AG08396 (cell line): Measurements from ENCODE around the gene ARHGAP24.

Experiments used
- DNase-seq: peaks from one replicate; pipeline ENCODE4 v3.0.0; 2012; ENCODE audit warnings: low spot score, mixed read lengths

Gene ARHGAP24

GRCh38 chr4:85778632-85779131 lies 303.7 kb downstream of the ARHGAP24 start:
- DNase-seq: no peak

- DNase-seq: peak; percentile 18
Measured at GRCh38 chr4:85779165-85779564, 304.2 kb downstream of the ARHGAP24 start.

GRCh38 chr4:85780664-85781063 lies 305.7 kb downstream of the ARHGAP24 start:
- DNase-seq: no peak

- no peak for DNase-seq
Measured at GRCh38 chr4:85783483-85783882, 308.5 kb downstream of the ARHGAP24 start.

- DNase-seq: no peak
Measured at GRCh38 chr4:85783900-85784299, 308.9 kb downstream of the ARHGAP24 start.

- DNase-seq: no peak
Measured at GRCh38 chr4:85784348-85784747, 309.4 kb downstream of the ARHGAP24 start.

- DNase-seq: no peak
Measured at GRCh38 chr4:85784947-85785346, 310.0 kb downstream of the ARHGAP24 start.

- peak; percentile 34 for DNase-seq
Measured at GRCh38 chr4:85787133-85787532, 312.2 kb downstream of the ARHGAP24 start.

GRCh38 chr4:85788604-85789003 lies 313.7 kb downstream of the ARHGAP24 start:
- DNase-seq: no peak

GRCh38 chr4:85789241-85789640 lies 314.3 kb downstream of the ARHGAP24 start:
- DNase-seq: no peak

- no peak for DNase-seq
Measured at GRCh38 chr4:85790582-85790981, 315.6 kb downstream of the ARHGAP24 start.

- no peak for DNase-seq
Measured at GRCh38 chr4:85792376-85793232, 317.7 kb downstream of the ARHGAP24 start.

- no peak for DNase-seq
Measured at GRCh38 chr4:85793233-85793585, 318.3 kb downstream of the ARHGAP24 start.

- DNase-seq: no peak
Measured at GRCh38 chr4:85798012-85798770, 323.2 kb downstream of the ARHGAP24 start.

GRCh38 chr4:85803856-85804255 lies 328.9 kb downstream of the ARHGAP24 start:
- no peak for DNase-seq

- no peak for DNase-seq
Measured at GRCh38 chr4:85805891-85806290, 330.9 kb downstream of the ARHGAP24 start.

GRCh38 chr4:85806334-85806733 lies 331.4 kb downstream of the ARHGAP24 start:
- no peak for DNase-seq

- DNase-seq: no peak
Measured at GRCh38 chr4:85807247-85807950, 332.4 kb downstream of the ARHGAP24 start.

- no peak for DNase-seq
Measured at GRCh38 chr4:85808104-85808503, 333.2 kb downstream of the ARHGAP24 start.

GRCh38 chr4:85808864-85809263 lies 333.9 kb downstream of the ARHGAP24 start:
- DNase-seq: no peak

- no peak for DNase-seq
Measured at GRCh38 chr4:85812776-85813175, 337.8 kb downstream of the ARHGAP24 start.

GRCh38 chr4:85815796-85816459 lies 341.0 kb downstream of the ARHGAP24 start:
- DNase-seq: no peak
